ENCODE measurements around the gene AZI2.

DNA sequence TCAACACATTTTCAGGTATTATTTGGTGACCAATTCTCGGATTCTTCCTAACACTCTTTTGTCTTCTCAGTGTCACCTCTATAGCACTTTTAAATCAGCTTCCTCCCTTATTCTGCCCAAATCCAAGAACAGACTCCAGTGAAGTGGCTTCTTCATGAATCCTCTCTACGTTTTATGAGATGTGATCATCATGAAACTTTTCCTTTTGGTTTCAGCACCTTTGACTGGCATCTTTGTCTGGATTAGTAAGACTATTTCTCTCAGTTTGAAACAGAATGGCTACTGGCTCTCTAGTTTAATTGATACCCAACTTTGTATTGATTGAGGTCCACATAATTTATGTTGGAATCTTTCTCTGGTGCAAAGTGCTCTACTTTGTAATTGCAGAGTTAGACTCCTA is 61.6 kb downstream of the AZI2 start:
- no peak for TF ChIP-seq FOXS1 (CRISPR knock-in tag; IDR thresholded peaks at IDR 0.05)
- no peak for TF ChIP-seq POLR2A (IDR thresholded peaks at IDR 0.05; ENCODE audit: low read length)
- no peak for TF ChIP-seq CEBPB (IDR thresholded peaks at IDR 0.05)
- TF ChIP-seq RFX5 (IDR thresholded peaks at IDR 0.05) = no peak
- TF ChIP-seq, protein P1, sequence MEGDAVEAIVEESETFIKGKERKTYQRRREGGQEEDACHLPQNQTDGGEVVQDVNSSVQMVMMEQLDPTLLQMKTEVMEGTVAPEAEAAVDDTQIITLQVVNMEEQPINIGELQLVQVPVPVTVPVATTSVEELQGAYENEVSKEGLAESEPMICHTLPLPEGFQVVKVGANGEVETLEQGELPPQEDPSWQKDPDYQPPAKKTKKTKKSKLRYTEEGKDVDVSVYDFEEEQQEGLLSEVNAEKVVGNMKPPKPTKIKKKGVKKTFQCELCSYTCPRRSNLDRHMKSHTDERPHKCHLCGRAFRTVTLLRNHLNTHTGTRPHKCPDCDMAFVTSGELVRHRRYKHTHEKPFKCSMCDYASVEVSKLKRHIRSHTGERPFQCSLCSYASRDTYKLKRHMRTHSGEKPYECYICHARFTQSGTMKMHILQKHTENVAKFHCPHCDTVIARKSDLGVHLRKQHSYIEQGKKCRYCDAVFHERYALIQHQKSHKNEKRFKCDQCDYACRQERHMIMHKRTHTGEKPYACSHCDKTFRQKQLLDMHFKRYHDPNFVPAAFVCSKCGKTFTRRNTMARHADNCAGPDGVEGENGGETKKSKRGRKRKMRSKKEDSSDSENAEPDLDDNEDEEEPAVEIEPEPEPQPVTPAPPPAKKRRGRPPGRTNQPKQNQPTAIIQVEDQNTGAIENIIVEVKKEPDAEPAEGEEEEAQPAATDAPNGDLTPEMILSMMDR (IDR thresholded peaks at IDR 0.05) = no peak
- TF ChIP-seq, protein P2, sequence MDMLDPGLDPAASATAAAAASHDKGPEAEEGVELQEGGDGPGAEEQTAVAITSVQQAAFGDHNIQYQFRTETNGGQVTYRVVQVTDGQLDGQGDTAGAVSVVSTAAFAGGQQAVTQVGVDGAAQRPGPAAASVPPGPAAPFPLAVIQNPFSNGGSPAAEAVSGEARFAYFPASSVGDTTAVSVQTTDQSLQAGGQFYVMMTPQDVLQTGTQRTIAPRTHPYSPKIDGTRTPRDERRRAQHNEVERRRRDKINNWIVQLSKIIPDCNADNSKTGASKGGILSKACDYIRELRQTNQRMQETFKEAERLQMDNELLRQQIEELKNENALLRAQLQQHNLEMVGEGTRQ (IDR thresholded peaks at IDR 0.05) = no peak
- TF ChIP-seq EP300 (IDR thresholded peaks at IDR 0.05) = no peak
- no peak for TF ChIP-seq RCOR1 (IDR thresholded peaks at IDR 0.05; ENCODE audit: low read depth, low read length)
- no peak for TF ChIP-seq MAX (IDR thresholded peaks at IDR 0.05)
- TF ChIP-seq, protein P3, sequence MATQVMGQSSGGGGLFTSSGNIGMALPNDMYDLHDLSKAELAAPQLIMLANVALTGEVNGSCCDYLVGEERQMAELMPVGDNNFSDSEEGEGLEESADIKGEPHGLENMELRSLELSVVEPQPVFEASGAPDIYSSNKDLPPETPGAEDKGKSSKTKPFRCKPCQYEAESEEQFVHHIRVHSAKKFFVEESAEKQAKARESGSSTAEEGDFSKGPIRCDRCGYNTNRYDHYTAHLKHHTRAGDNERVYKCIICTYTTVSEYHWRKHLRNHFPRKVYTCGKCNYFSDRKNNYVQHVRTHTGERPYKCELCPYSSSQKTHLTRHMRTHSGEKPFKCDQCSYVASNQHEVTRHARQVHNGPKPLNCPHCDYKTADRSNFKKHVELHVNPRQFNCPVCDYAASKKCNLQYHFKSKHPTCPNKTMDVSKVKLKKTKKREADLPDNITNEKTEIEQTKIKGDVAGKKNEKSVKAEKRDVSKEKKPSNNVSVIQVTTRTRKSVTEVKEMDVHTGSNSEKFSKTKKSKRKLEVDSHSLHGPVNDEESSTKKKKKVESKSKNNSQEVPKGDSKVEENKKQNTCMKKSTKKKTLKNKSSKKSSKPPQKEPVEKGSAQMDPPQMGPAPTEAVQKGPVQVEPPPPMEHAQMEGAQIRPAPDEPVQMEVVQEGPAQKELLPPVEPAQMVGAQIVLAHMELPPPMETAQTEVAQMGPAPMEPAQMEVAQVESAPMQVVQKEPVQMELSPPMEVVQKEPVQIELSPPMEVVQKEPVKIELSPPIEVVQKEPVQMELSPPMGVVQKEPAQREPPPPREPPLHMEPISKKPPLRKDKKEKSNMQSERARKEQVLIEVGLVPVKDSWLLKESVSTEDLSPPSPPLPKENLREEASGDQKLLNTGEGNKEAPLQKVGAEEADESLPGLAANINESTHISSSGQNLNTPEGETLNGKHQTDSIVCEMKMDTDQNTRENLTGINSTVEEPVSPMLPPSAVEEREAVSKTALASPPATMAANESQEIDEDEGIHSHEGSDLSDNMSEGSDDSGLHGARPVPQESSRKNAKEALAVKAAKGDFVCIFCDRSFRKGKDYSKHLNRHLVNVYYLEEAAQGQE (IDR thresholded peaks at IDR 0.05) = no peak
- no peak for TF ChIP-seq HDAC2 (IDR thresholded peaks at IDR 0.05)
- no peak for TF ChIP-seq TFCP2L1 (CRISPR knock-in tag; IDR thresholded peaks at IDR 0.05)
- no peak for TF ChIP-seq NFE2L2 (conservative IDR thresholded peaks at IDR 0.05; ENCODE audit: low read length)

Data from A549 (cell line).